ENCODE results near the gene SNX24. TPM values are rescaled to one million over a fixed set of nuclear protein-coding genes. Genes with fewer than 3 reads are reported as not detected.

SNX24 gene
- total RNA-seq, 1 experiment from 2014 or later: 13.9 TPM

DNA sequence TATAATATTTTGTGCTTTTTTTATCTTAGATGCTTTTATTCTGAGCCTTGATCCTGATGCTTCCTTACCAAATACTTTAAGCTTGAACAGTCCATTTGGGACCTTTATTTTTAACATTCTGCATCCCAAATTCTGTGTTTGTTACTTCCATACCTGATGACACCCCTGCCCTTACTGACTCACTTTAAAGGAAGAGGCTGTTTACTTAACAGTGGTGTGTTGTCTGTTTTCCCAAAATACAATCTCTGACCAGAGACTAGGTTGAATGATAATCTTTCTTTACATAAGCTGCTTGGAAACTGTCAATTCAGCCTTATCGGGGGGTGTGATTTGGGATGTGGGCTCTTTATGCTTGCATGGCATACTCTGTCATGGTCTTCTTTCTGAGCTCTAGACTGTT, 71.1 kb downstream of the SNX24 start:
- Histone ChIP-seq H3K14ac (ENCODE audit: insufficient read depth, low read length) (no peak overlapping the region), H2BK12ac (ENCODE audit: insufficient read length, low read depth, low read length) (no peak overlapping the region), H2BK5ac (ENCODE audit: insufficient read length, low read length) (no peak overlapping the region), H3K27me3 (ENCODE audit: insufficient read depth, low read length) (no peaks in the 10 kb centered on the region), H2AK5ac (ENCODE audit: insufficient read length, low read length) (no peak overlapping the region), H2AFZ (ENCODE audit: low read length) (no peak overlapping the region), H4K91ac (ENCODE audit: insufficient read length, low read depth, low read length) (no peak overlapping the region), H3K56ac (ENCODE audit: insufficient read length, low read depth, low read length) (no peak overlapping the region), H4K20me1 (ENCODE audit: control insufficient read depth, insufficient read depth, insufficient read length) (no peaks in the 10 kb centered on the region), H3K23me2 (ENCODE audit: insufficient read length, low read depth, low read length, poor library complexity, severe bottlenecking) (no peaks in the 10 kb centered on the region), H2BK120ac (ENCODE audit: low read depth, low read length, poor library complexity, severe bottlenecking) (no peak overlapping the region), H3T11ph (ENCODE audit: low read length) (no peak overlapping the region), H3K23ac (ENCODE audit: insufficient read length, low read depth, low read length) (no peak overlapping the region), H3K9ac (ENCODE audit: extremely low read depth, insufficient read length, low read length) (no peak overlapping the region), H3K9me3 (ENCODE audit: control insufficient read depth, low read depth, low read length) (no peaks in the 10 kb centered on the region), H2BK15ac (ENCODE audit: low read depth, low read length) (no peak overlapping the region), H4K5ac (ENCODE audit: insufficient read length, low read depth, low read length) (no peak overlapping the region), H3K4me1 (ENCODE audit: insufficient read depth, low read length) (peaks cover 4% of the 10 kb centered on the region; the same call in 1 of the 2 replicates), H3K27ac (ENCODE audit: insufficient read length, low read depth, low read length) (no peak overlapping the region), H3K79me2 (ENCODE audit: insufficient read depth, low read length) (no peaks in the 10 kb centered on the region), H4K8ac (replicated peaks; ENCODE audit: insufficient read length, low read depth, low read length) (no peak overlapping the region), H3K4ac (ENCODE audit: low read depth, low read length) (no peak overlapping the region), H3K18ac (ENCODE audit: insufficient read length, low read depth, low read length) (no peak overlapping the region), H2BK20ac (ENCODE audit: low read depth, low read length, poor library complexity, severe bottlenecking) (no peak overlapping the region), H3K79me1 (ENCODE audit: insufficient read depth, low read depth, low read length, poor library complexity, severe bottlenecking) (no peaks in the 10 kb centered on the region), H3K4me2 (ENCODE audit: insufficient read depth, insufficient read length, low read length) (no peak overlapping the region)
- no peak for DNase-seq
- Mint-ChIP-seq H3K4me3 (no peak overlapping the region), H3K36me3 (ENCODE audit: insufficient read depth in 1 of 3, low read depth in 3 of 3) (peaks cover 8 to 17% (median 17%) of the 10 kb centered on the region in 3 experiments; a peak in 6 of 7 replicates), H3K9me3 (peaks cover 18% of the 10 kb centered on the region in 2 experiments), H3K27me3 (ENCODE audit: low read depth) (no peaks in the 10 kb centered on the region), H3K4me1 (peaks cover 32 to 35% of the 10 kb centered on the region in 2 experiments), H3K27ac (0 out of 7 replicates have a peak overlapping the region, but pooled peaks of 1 of the 3 experiments have one; percentile 25)
- no CpG with 5 or more reads among the region's 1 CpG for whole genome bisulfite sequencing (ENCODE audit: extremely low coverage, insufficient read length, low lambda C conversion rate)
- TF ChIP-seq, protein P1, sequence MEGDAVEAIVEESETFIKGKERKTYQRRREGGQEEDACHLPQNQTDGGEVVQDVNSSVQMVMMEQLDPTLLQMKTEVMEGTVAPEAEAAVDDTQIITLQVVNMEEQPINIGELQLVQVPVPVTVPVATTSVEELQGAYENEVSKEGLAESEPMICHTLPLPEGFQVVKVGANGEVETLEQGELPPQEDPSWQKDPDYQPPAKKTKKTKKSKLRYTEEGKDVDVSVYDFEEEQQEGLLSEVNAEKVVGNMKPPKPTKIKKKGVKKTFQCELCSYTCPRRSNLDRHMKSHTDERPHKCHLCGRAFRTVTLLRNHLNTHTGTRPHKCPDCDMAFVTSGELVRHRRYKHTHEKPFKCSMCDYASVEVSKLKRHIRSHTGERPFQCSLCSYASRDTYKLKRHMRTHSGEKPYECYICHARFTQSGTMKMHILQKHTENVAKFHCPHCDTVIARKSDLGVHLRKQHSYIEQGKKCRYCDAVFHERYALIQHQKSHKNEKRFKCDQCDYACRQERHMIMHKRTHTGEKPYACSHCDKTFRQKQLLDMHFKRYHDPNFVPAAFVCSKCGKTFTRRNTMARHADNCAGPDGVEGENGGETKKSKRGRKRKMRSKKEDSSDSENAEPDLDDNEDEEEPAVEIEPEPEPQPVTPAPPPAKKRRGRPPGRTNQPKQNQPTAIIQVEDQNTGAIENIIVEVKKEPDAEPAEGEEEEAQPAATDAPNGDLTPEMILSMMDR (conservative IDR thresholded peaks at IDR 0.05): no peak
